ENCODE measurements around the gene GMPS. TPM values are rescaled to one million over a fixed set of nuclear protein-coding genes. Genes with fewer than 3 reads are reported as not detected.
A peak's percentile ranks its signal among the peaks of the same experiment; 100 is the strongest.

Gene GMPS
- total and polyA plus RNA-seq, 2 of the 8 experiments (the other 6 are each of a cell fraction or from before 2014, with no cell fraction given), result 57.7 to 175 TPM

- TF ChIP-seq CHD7 (IDR thresholded peaks at IDR 0.05; ENCODE audit: insufficient replicate concordance, low read length) (peak; percentile 21), KDM5A (IDR thresholded peaks at IDR 0.05; ENCODE audit: low read length) (peak; percentile 62; the same call in 1 of the 2 replicates), MAFK (IDR thresholded peaks at IDR 0.05; ENCODE audit: low read depth, low read length) (no peak), TCF12 (IDR thresholded peaks at IDR 0.05; ENCODE audit: low read depth, low read length) (no peak), TAF1 (IDR thresholded peaks at IDR 0.05; ENCODE audit: low read depth, low read length) (peak; percentile 85), EGR1 (IDR thresholded peaks at IDR 0.05; ENCODE audit: borderline replicate concordance, low read depth, low read length) (no peak), BRCA1 (IDR thresholded peaks at IDR 0.05; ENCODE audit: low read depth, low read length) (no peak; the same call in 1 of the 2 replicates), BCL11A (IDR thresholded peaks at IDR 0.05; ENCODE audit: low read depth in 2 of 2, low read length in 2 of 2) (no peak), FOSL1 (IDR thresholded peaks at IDR 0.05; ENCODE audit: insufficient read depth, low read depth, low read length) (0 out of 2 replicates have a peak, but pooled peaks have one; percentile 10), BACH1 (IDR thresholded peaks at IDR 0.05; ENCODE audit: low read length) (peak; percentile 51), SRF (IDR thresholded peaks at IDR 0.05; ENCODE audit: low read depth, low read length) (peak; percentile 49)
These were observed 16.1 kb upstream of the GMPS start, which contains the start of gene SLC33A1 (continued) for GRCh38 chr3:155854141-155854940.

All from H1 (cell line).